H1 (cell line): ENCODE measurements around the gene RRAD. TPM values are rescaled to one million over a fixed set of nuclear protein-coding genes. Genes with fewer than 3 reads are reported as not detected.

Source experiments
- BACH1 ChIP-seq: IDR thresholded peaks from 2 replicates; pipeline ENCODE4 v1.6.1; 2012; ENCODE audit warnings: low read length, improper control_type of control experiment
- CHD2 ChIP-seq: IDR thresholded peaks from 2 replicates; pipeline ENCODE4 v1.6.1; 2012; ENCODE audit warnings: low read length, improper control_type of control experiment
- CHD7 ChIP-seq: fragments of 300-600 bp; sonication (generic); IDR thresholded peaks from 2 replicates; pipeline ENCODE4 v1.7.1; 2012; ENCODE audit warnings: low read length, moderate library complexity, mild to moderate bottlenecking, inconsistent platforms; ENCODE audit not compliant: insufficient replicate concordance
- EGR1 ChIP-seq: IDR thresholded peaks from 2 replicates; pipeline ENCODE4 v1.6.1; 2011; ENCODE audit warnings: low read depth, low read length, borderline replicate concordance
- JUN ChIP-seq: IDR thresholded peaks from 2 replicates; pipeline ENCODE4 v1.6.1; 2011; ENCODE audit warnings: low read depth, mild to moderate bottlenecking, improper control_type of control experiment, low read length
- JUND ChIP-seq: IDR thresholded peaks from 2 replicates; pipeline ENCODE4 v1.6.1; 2011; ENCODE audit warnings: mild to moderate bottlenecking, improper control_type of control experiment, low read length
- KDM1A ChIP-seq: fragments of 200-600, 300-600 bp; sonication (generic); IDR thresholded peaks from 2 replicates; pipeline ENCODE4 v1.7.1; 2016; ENCODE audit warnings: mild to moderate bottlenecking, low read length, borderline replicate concordance
- MAFK ChIP-seq: IDR thresholded peaks from 2 replicates; pipeline ENCODE4 v1.6.1; 2012; ENCODE audit warnings: low read depth, mild to moderate bottlenecking, improper control_type of control experiment, low read length
- NANOG ChIP-seq: IDR thresholded peaks from 2 replicates; pipeline ENCODE4 v1.6.1; 2011; ENCODE audit warnings: low read length, low read depth, mild to moderate bottlenecking, inconsistent platforms; ENCODE audit not compliant: insufficient read depth, poor library complexity, severe bottlenecking
- PHF8 ChIP-seq: fragments of 200-600 bp; sonication (generic); conservative IDR thresholded peaks from 2 replicates; pipeline ENCODE4 v1.7.1; 2012; ENCODE audit warnings: low read depth, mild to moderate bottlenecking, inconsistent platforms, low read length, moderate library complexity
- SIRT6 ChIP-seq: IDR thresholded peaks from one replicate; pipeline ENCODE4 v1.7.1; 2012; ENCODE audit warnings: low read length, inconsistent platforms
- TCF12 ChIP-seq: IDR thresholded peaks from 2 replicates; pipeline ENCODE4 v1.6.1; 2011; ENCODE audit warnings: low read depth, mild to moderate bottlenecking, low read length
- polyA plus RNA-seq, 7 experiments: library from polyadenylated mRNA; depleted of rRNA in 3 of 7; stranded (reverse) in 5 of 7; unstranded in 2 of 7; fragments of >200 nt in 5 of 7; fragments of 200-250 nt in 2 of 7; gene quantifications; 1 replicate in 5 of 7; 2 replicates in 1 of 7; 4 replicates in 1 of 7; pipeline versions ENCODE4 v1.2.1 to v1.2.3, GENCODE V29; 2011 to 2013; ENCODE audit warnings: missing spikeins in 2 of 7, mixed read lengths in 2 of 7
- total RNA-seq: library from RNA; stranded (reverse); fragmentation: NEBNext Ultra II Directional; extraction: Animal tissue kit (Norgen Biotek cat#: 25700); gene quantifications from 2 replicates; pipeline ENCODE4 v1.2.1, GENCODE V29; 2021
- TF ChIP-seq, protein P1 (sequence below): IDR thresholded peaks from 2 replicates; pipeline ENCODE4 v1.6.1; 2012; ENCODE audit warnings: inconsistent platforms

Gene RRAD
- total and polyA plus RNA-seq, 2 of the 8 experiments (the other 6 are each of a cell fraction or from before 2014, with no cell fraction given), result 0.17 TPM; not detected in 1

DNA sequence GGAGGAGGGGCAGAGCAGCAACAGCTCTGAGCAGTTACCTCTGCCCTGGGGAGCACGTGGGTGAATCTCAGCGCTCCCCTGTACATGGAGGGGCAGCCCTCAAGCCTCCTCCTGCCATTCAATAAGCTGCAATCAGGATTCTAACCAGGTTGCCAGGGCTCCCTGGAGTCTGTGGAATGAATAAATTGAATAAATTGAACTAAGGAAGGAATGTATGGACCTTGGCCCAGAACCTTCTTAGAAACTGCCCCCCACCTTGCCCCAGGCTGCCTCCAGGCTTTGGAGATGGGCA, 5.1 kb downstream of the RRAD start (continued):
- TF ChIP-seq CHD7 (no peak), TCF12 (no peak), KDM1A (no peak), SIRT6 (no peak), PHF8 (no peak), CHD2 (no peak), NANOG (no peak), JUND (no peak), BACH1 (no peak), EGR1 (no peak), MAFK (no peak), JUN (no peak)
- TF ChIP-seq, protein P1, sequence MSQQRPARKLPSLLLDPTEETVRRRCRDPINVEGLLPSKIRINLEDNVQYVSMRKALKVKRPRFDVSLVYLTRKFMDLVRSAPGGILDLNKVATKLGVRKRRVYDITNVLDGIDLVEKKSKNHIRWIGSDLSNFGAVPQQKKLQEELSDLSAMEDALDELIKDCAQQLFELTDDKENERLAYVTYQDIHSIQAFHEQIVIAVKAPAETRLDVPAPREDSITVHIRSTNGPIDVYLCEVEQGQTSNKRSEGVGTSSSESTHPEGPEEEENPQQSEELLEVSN, result no peak
